GM23338 (cell line): Measurements from ENCODE around the gene TMEM121. TPM values are rescaled to one million over a fixed set of nuclear protein-coding genes. Genes with fewer than 3 reads are reported as not detected.

Source experiments
- ATAC-seq: fragments of 200-7000 bp; cut with Tn5 transposase; 3 replicates; pipeline ENCODE4 v1.9.1; 2020
- DNase-seq: peaks from one replicate; pipeline ENCODE4 v3.0.0-alpha.2; 2015; ENCODE audit warnings: low spot score
- H2AFZ ChIP-seq: fragments of 200-600 bp; sonication (generic); 2 replicates; pipeline ENCODE4 v1.8.0; 2016; ENCODE audit warnings: antibody characterized with exemption, mild to moderate bottlenecking, moderate library complexity
- H3F3A ChIP-seq: fragments of 200-600 bp; sonication (generic); replicated peaks from 2 replicates; pipeline ENCODE4 v1.8.0; 2017; ENCODE audit warnings: antibody characterized with exemption, mixed run types, low read depth
- H3K27ac ChIP-seq: fragments of 200-600 bp; sonication (generic); 2 replicates; pipeline ENCODE4 v1.6.1; 2016; ENCODE audit warnings: low read depth
- H3K27me3 ChIP-seq: fragments of 200-600 bp; sonication (generic); 2 replicates; pipeline ENCODE4 v1.8.0; 2016; ENCODE audit warnings: mild to moderate bottlenecking, mixed run types, moderate library complexity; ENCODE audit not compliant: insufficient read depth
- H3K36me3 ChIP-seq: fragments of 200-600 bp; sonication (generic); 2 replicates; pipeline ENCODE4 v1.8.0; 2016; ENCODE audit warnings: mild to moderate bottlenecking; ENCODE audit not compliant: insufficient read depth
- H3K4me1 ChIP-seq: fragments of 200-600 bp; sonication (generic); 2 replicates; pipeline ENCODE4 v1.8.0; 2016; ENCODE audit warnings: mild to moderate bottlenecking, moderate library complexity; ENCODE audit not compliant: insufficient read depth
- H3K4me2 ChIP-seq: fragments of 200-600 bp; sonication (generic); 2 replicates; pipeline ENCODE4 v1.7.1; 2017; ENCODE audit warnings: mixed run types
- H3K4me3 ChIP-seq: fragments of 200-600 bp; sonication (generic); 2 replicates; pipeline ENCODE4 v1.6.1; 2016; ENCODE audit warnings: mixed run types
- H3K79me2 ChIP-seq: fragments of 200-600 bp; sonication (generic); replicated peaks from 2 replicates; pipeline ENCODE4 v1.8.0; 2017; ENCODE audit warnings: mild to moderate bottlenecking; ENCODE audit not compliant: insufficient read depth
- H3K9me2 ChIP-seq: fragments of 200-600 bp; sonication (generic); 2 replicates; pipeline ENCODE4 v1.8.0; 2017; ENCODE audit not compliant: insufficient read depth
- H4K20me1 ChIP-seq: fragments of 200-600 bp; sonication (generic); replicated peaks from 2 replicates; pipeline ENCODE4 v1.8.0; 2017; ENCODE audit warnings: mild to moderate bottlenecking; ENCODE audit not compliant: insufficient read depth
- H3K27ac Mint-ChIP-seq: 2 replicates; pipeline ENCODE4 v1.8.0; 2020; ENCODE audit warnings: inconsistent platforms, mild to moderate bottlenecking, moderate library complexity, mixed read lengths
- H3K27me3 Mint-ChIP-seq: 3 replicates; pipeline ENCODE4 v1.8.0; 2022; ENCODE audit warnings: low read depth, mild to moderate bottlenecking, moderate library complexity, mixed read lengths, inconsistent platforms; ENCODE audit not compliant: insufficient read depth, poor library complexity
- H3K36me3 Mint-ChIP-seq: 3 replicates; pipeline ENCODE4 v1.8.0; 2021; ENCODE audit warnings: low read depth, mild to moderate bottlenecking, inconsistent platforms, moderate library complexity, mixed read lengths
- H3K4me1 Mint-ChIP-seq: 3 replicates; pipeline ENCODE4 v1.8.0; 2020; ENCODE audit warnings: mild to moderate bottlenecking, inconsistent platforms, mixed read lengths
- H3K4me3 Mint-ChIP-seq: 3 replicates; pipeline ENCODE4 v1.8.0; 2021; ENCODE audit warnings: moderate library complexity, mild to moderate bottlenecking, inconsistent platforms, mixed read lengths
- H3K9me3 Mint-ChIP-seq: 3 replicates; pipeline ENCODE4 v1.8.0; 2020; ENCODE audit warnings: moderate library complexity, mild to moderate bottlenecking, inconsistent platforms, mixed read lengths
- CREB1 ChIP-seq: fragments of 250-450 bp; sonication (Bioruptor Pico); IDR thresholded peaks from 2 replicates; pipeline ENCODE4 v1.5.0; 2020; ENCODE audit warnings: low read depth, mild to moderate bottlenecking, moderate library complexity
- EZH2 ChIP-seq: fragments of 200-600 bp; sonication (generic); IDR thresholded peaks from one replicate; pipeline ENCODE4 v1.8.0; 2017; ENCODE audit warnings: antibody characterized with exemption, mild to moderate bottlenecking, low read depth; ENCODE audit not compliant: unreplicated experiment
- EZH2phosphoT487 ChIP-seq: fragments of 200-600 bp; sonication (generic); IDR thresholded peaks from one replicate; pipeline ENCODE4 v1.8.1; 2018; ENCODE audit warnings: antibody characterized with exemption; ENCODE audit not compliant: unreplicated experiment
- JUNB ChIP-seq: IDR thresholded peaks from one replicate; pipeline ENCODE4 v1.6.1; 2016; ENCODE audit warnings: antibody characterized with exemption; ENCODE audit not compliant: unreplicated experiment
- NANOG ChIP-seq: IDR thresholded peaks from 2 replicates; pipeline ENCODE4 v1.6.1; 2016; ENCODE audit warnings: antibody characterized with exemption, borderline replicate concordance
- POLR2AphosphoS5 ChIP-seq: IDR thresholded peaks from 2 replicates; pipeline ENCODE4 v1.6.1; 2016; ENCODE audit warnings: antibody characterized with exemption, low read depth
- STAT1 ChIP-seq: IDR thresholded peaks from one replicate; pipeline ENCODE4 v1.6.1; 2016; ENCODE audit warnings: antibody characterized with exemption; ENCODE audit not compliant: unreplicated experiment
- ZNF114 ChIP-seq: fragments of 250-450 bp; sonication (Bioruptor Pico); IDR thresholded peaks from 2 replicates; pipeline ENCODE4 v1.5.0; 2020; ENCODE audit warnings: mild to moderate bottlenecking, moderate library complexity
- ZNF331 ChIP-seq: fragments of 250-450 bp; sonication (Bioruptor Pico); IDR thresholded peaks from 2 replicates; pipeline ENCODE4 v1.5.0; 2020; ENCODE audit warnings: low read depth, mild to moderate bottlenecking, moderate library complexity
- polyA plus RNA-seq: library from polyadenylated mRNA; unstranded; fragments of >200 nt; fragmentation: Nextera tagmentation; extraction: Ambion mirVana; gene quantifications from 2 replicates; pipeline ENCODE4 v1.2.1, GENCODE V29; 2016
- total RNA-seq: library from RNA; depleted of rRNA; stranded (reverse); fragments of >200 nt; shearing (Covaris generic); gene quantifications from 2 replicates; pipeline ENCODE4 v1.2.3, GENCODE V29; 2014
- TF ChIP-seq, protein P1 (sequence below): IDR thresholded peaks from 2 replicates; pipeline ENCODE4 v1.6.1; 2016; ENCODE audit warnings: antibody characterized with exemption
- TF ChIP-seq, protein P2 (sequence below), 2 experiments: fragments of 200-600 bp in 1 of 2; sonication (generic) in 1 of 2; conservative IDR thresholded peaks; 2 replicates each; pipeline versions ENCODE4 v1.5.1 to v1.6.1; 2016 to 2017; ENCODE audit warnings: antibody characterized with exemption in 2 of 2, low read depth in 2 of 2, mild to moderate bottlenecking in 2 of 2, moderate library complexity in 1 of 2
- TF ChIP-seq, protein P3 (sequence below): IDR thresholded peaks from one replicate; pipeline ENCODE4 v1.6.1; 2018; ENCODE audit warnings: antibody characterized with exemption; ENCODE audit not compliant: unreplicated experiment
- TF ChIP-seq, protein P4 (sequence below): fragments of 250-450 bp; sonication (Bioruptor Pico); IDR thresholded peaks from 2 replicates; pipeline ENCODE4 v1.5.0; 2020; ENCODE audit warnings: mild to moderate bottlenecking, moderate library complexity

TMEM121 gene
- total and polyA plus RNA-seq, 2 experiments from 2014 or later, result 0.13 to 1.3 TPM

DNA sequence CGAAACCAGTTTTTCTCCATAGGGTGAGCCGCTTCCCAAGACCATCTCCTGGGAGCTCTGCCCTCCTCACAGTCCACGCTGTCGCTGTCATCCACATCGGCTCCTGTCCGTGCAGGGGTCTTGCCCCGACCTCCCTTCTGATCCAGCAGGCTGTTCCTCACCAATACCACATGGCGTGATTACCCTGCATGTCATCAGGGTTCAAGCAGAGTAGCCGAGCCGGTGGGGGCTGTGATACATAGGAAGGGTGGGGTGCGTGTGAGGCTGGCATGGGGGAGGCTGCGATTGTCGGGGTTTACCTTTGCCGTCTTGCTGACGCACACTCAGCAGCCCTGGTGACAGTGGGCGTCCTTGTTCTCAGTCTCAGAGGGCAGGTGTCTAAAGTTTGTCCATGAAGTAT is 18.3 kb upstream of the TMEM121 start:
- no peaks in the 10 kb centered on the region for H3K4me1 Mint-ChIP-seq
- Histone ChIP-seq H3K9me2 (no peaks in the 10 kb centered on the region), H4K20me1 (no peaks in the 10 kb centered on the region), H3K4me1 (no peaks in the 10 kb centered on the region), H3K36me3 (no peaks in the 10 kb centered on the region), H2AFZ (no peak overlapping the region), H3K4me3 (no peak overlapping the region), H3K79me2 (no peaks in the 10 kb centered on the region), H3K4me2 (no peak overlapping the region), H3K27ac (no peak overlapping the region), H3K27me3 (no peaks in the 10 kb centered on the region), H3F3A (no peaks in the 10 kb centered on the region)
- DNase-seq (no peak), ATAC-seq (no peak)
- peaks cover 3% of the 10 kb centered on the region for H3K27me3 Mint-ChIP-seq
- no peaks in the 10 kb centered on the region; the same call in 2 of the 3 replicates for H3K36me3 Mint-ChIP-seq
- no peaks in the 10 kb centered on the region; the same call in none of the 3 replicates for H3K9me3 Mint-ChIP-seq
- H3K4me3 Mint-ChIP-seq, result no peak overlapping the region
- TF ChIP-seq POLR2AphosphoS5, result no peak
- TF ChIP-seq, protein P1, sequence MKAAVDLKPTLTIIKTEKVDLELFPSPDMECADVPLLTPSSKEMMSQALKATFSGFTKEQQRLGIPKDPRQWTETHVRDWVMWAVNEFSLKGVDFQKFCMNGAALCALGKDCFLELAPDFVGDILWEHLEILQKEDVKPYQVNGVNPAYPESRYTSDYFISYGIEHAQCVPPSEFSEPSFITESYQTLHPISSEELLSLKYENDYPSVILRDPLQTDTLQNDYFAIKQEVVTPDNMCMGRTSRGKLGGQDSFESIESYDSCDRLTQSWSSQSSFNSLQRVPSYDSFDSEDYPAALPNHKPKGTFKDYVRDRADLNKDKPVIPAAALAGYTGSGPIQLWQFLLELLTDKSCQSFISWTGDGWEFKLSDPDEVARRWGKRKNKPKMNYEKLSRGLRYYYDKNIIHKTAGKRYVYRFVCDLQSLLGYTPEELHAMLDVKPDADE, result no peak
- TF ChIP-seq ZNF331 (CRISPR knock-in tag), result no peak
- no peak for TF ChIP-seq CREB1
- no peak for TF ChIP-seq EZH2
- TF ChIP-seq ZNF114 (CRISPR knock-in tag), result no peak
- no peak for TF ChIP-seq EZH2phosphoT487
- TF ChIP-seq JUNB, result no peak
- TF ChIP-seq, protein P2, sequence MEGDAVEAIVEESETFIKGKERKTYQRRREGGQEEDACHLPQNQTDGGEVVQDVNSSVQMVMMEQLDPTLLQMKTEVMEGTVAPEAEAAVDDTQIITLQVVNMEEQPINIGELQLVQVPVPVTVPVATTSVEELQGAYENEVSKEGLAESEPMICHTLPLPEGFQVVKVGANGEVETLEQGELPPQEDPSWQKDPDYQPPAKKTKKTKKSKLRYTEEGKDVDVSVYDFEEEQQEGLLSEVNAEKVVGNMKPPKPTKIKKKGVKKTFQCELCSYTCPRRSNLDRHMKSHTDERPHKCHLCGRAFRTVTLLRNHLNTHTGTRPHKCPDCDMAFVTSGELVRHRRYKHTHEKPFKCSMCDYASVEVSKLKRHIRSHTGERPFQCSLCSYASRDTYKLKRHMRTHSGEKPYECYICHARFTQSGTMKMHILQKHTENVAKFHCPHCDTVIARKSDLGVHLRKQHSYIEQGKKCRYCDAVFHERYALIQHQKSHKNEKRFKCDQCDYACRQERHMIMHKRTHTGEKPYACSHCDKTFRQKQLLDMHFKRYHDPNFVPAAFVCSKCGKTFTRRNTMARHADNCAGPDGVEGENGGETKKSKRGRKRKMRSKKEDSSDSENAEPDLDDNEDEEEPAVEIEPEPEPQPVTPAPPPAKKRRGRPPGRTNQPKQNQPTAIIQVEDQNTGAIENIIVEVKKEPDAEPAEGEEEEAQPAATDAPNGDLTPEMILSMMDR (conservative IDR thresholded peaks at IDR 0.05; ENCODE audit: low read depth in 2 of 2), result no peak
- TF ChIP-seq, protein P3, sequence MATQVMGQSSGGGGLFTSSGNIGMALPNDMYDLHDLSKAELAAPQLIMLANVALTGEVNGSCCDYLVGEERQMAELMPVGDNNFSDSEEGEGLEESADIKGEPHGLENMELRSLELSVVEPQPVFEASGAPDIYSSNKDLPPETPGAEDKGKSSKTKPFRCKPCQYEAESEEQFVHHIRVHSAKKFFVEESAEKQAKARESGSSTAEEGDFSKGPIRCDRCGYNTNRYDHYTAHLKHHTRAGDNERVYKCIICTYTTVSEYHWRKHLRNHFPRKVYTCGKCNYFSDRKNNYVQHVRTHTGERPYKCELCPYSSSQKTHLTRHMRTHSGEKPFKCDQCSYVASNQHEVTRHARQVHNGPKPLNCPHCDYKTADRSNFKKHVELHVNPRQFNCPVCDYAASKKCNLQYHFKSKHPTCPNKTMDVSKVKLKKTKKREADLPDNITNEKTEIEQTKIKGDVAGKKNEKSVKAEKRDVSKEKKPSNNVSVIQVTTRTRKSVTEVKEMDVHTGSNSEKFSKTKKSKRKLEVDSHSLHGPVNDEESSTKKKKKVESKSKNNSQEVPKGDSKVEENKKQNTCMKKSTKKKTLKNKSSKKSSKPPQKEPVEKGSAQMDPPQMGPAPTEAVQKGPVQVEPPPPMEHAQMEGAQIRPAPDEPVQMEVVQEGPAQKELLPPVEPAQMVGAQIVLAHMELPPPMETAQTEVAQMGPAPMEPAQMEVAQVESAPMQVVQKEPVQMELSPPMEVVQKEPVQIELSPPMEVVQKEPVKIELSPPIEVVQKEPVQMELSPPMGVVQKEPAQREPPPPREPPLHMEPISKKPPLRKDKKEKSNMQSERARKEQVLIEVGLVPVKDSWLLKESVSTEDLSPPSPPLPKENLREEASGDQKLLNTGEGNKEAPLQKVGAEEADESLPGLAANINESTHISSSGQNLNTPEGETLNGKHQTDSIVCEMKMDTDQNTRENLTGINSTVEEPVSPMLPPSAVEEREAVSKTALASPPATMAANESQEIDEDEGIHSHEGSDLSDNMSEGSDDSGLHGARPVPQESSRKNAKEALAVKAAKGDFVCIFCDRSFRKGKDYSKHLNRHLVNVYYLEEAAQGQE, result no peak
- no peak for TF ChIP-seq STAT1
- no peak for TF ChIP-seq NANOG
- TF ChIP-seq, protein P4, sequence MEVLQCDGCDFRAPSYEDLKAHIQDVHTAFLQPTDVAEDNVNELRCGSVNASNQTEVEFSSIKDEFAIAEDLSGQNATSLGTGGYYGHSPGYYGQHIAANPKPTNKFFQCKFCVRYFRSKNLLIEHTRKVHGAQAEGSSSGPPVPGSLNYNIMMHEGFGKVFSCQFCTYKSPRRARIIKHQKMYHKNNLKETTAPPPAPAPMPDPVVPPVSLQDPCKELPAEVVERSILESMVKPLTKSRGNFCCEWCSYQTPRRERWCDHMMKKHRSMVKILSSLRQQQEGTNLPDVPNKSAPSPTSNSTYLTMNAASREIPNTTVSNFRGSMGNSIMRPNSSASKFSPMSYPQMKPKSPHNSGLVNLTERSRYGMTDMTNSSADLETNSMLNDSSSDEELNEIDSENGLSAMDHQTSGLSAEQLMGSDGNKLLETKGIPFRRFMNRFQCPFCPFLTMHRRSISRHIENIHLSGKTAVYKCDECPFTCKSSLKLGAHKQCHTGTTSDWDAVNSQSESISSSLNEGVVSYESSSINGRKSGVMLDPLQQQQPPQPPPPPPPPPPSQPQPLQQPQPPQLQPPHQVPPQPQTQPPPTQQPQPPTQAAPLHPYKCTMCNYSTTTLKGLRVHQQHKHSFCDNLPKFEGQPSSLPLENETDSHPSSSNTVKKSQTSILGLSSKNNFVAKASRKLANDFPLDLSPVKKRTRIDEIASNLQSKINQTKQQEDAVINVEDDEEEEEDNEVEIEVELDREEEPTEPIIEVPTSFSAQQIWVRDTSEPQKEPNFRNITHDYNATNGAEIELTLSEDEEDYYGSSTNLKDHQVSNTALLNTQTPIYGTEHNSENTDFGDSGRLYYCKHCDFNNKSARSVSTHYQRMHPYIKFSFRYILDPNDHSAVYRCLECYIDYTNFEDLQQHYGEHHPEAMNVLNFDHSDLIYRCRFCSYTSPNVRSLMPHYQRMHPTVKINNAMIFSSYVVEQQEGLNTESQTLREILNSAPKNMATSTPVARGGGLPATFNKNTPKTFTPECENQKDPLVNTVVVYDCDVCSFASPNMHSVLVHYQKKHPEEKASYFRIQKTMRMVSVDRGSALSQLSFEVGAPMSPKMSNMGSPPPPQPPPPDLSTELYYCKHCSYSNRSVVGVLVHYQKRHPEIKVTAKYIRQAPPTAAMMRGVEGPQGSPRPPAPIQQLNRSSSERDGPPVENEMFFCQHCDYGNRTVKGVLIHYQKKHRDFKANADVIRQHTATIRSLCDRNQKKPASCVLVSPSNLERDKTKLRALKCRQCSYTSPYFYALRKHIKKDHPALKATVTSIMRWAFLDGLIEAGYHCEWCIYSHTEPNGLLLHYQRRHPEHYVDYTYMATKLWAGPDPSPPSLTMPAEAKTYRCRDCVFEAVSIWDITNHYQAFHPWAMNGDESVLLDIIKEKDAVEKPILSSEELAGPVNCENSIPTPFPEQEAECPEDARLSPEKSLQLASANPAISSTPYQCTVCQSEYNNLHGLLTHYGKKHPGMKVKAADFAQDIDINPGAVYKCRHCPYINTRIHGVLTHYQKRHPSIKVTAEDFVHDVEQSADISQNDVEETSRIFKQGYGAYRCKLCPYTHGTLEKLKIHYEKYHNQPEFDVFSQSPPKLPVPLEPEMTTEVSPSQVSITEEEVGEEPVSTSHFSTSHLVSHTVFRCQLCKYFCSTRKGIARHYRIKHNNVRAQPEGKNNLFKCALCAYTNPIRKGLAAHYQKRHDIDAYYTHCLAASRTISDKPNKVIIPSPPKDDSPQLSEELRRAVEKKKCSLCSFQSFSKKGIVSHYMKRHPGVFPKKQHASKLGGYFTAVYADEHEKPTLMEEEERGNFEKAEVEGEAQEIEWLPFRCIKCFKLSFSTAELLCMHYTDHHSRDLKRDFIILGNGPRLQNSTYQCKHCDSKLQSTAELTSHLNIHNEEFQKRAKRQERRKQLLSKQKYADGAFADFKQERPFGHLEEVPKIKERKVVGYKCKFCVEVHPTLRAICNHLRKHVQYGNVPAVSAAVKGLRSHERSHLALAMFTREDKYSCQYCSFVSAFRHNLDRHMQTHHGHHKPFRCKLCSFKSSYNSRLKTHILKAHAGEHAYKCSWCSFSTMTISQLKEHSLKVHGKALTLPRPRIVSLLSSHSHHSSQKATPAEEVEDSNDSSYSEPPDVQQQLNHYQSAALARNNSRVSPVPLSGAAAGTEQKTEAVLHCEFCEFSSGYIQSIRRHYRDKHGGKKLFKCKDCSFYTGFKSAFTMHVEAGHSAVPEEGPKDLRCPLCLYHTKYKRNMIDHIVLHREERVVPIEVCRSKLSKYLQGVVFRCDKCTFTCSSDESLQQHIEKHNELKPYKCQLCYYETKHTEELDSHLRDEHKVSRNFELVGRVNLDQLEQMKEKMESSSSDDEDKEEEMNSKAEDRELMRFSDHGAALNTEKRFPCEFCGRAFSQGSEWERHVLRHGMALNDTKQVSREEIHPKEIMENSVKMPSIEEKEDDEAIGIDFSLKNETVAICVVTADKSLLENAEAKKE (CRISPR knock-in tag), result no peak
- no peak overlapping the region for H3K27ac Mint-ChIP-seq
